A549 (cell line): ENCODE data around the gene LMO2.
"Not testable (repeated sequence)": the region's sequence is repeated elsewhere in the genome, so short reads cannot be mapped to it uniquely, and the experiment has no call there.

Experiments
- CBX8 ChIP-seq: fragments of 200-600 bp; sonication (generic); IDR thresholded peaks from 2 replicates; pipeline ENCODE4 v1.6.1; 2016
- CEBPB ChIP-seq, 2 experiments: fragments of >200 bp in 1 of 2; sonication (Bioruptor Twin) in 1 of 2; formaldehyde crosslinking in 1 of 2; IDR thresholded peaks; 2 replicates each; pipeline ENCODE4 v1.6.1; 2012 to 2016
- CHD4 ChIP-seq: fragments of 200-600 bp; sonication (generic); IDR thresholded peaks from 2 replicates; pipeline ENCODE4 v1.6.1; 2016; ENCODE audit warnings: antibody characterized with exemption, mild to moderate bottlenecking, borderline replicate concordance
- CTCF ChIP-seq: fragments of >200 bp; sonication (Bioruptor Twin); formaldehyde crosslinking; IDR thresholded peaks from 3 replicates; pipeline ENCODE4 v1.5.1; 2016
- EHMT2 ChIP-seq: fragments of 200-600 bp; sonication (generic); IDR thresholded peaks from 2 replicates; pipeline ENCODE4 v1.6.1; 2016; ENCODE audit warnings: antibody characterized with exemption, low read depth, mild to moderate bottlenecking, moderate library complexity
- HDAC2 ChIP-seq: fragments of 200-600 bp; sonication (generic); IDR thresholded peaks from 2 replicates; pipeline ENCODE4 v1.6.1; 2016
- HMGXB4 ChIP-seq: fragments of 250-450 bp; sonication (Bioruptor Pico); IDR thresholded peaks from 2 replicates; pipeline ENCODE4 v1.5.0; 2021; ENCODE audit warnings: mild to moderate bottlenecking, moderate library complexity, borderline replicate concordance
- MAZ ChIP-seq: fragments of 150-350 bp; IDR thresholded peaks from 2 replicates; pipeline ENCODE4 v1.6.1; 2014; ENCODE audit warnings: antibody characterized with exemption, low read depth, low read length, borderline replicate concordance
- POLR2A ChIP-seq: IDR thresholded peaks from 2 replicates; pipeline ENCODE4 v1.6.1; 2012; ENCODE audit warnings: mild to moderate bottlenecking, low read length
- RAD21 ChIP-seq, 2 experiments: fragments of >200 bp in 1 of 2; sonication (Bioruptor Twin) in 1 of 2; formaldehyde crosslinking in 1 of 2; IDR thresholded peaks in 1 of 2; conservative IDR thresholded peaks in 1 of 2; 2 replicates in 1 of 2; 3 replicates in 1 of 2; pipeline ENCODE4 v1.6.1; 2012 to 2018; ENCODE audit warnings: inconsistent platforms in 1 of 2
- RARB ChIP-seq: fragments of 250-450 bp; sonication (Bioruptor Pico); IDR thresholded peaks from 2 replicates; pipeline ENCODE4 v1.8.0; 2021; ENCODE audit warnings: mild to moderate bottlenecking, moderate library complexity
- REST ChIP-seq: fragments of 200-600 bp; sonication (generic); IDR thresholded peaks from 2 replicates; pipeline ENCODE4 v1.6.1; 2016; ENCODE audit warnings: antibody characterized with exemption, mild to moderate bottlenecking, moderate library complexity
- RFX5 ChIP-seq: fragments of 450-650 bp; IDR thresholded peaks from 2 replicates; pipeline ENCODE4 v1.7.1; 2014; ENCODE audit warnings: antibody characterized with exemption, mild to moderate bottlenecking, moderate library complexity
- SREBF2 ChIP-seq: fragments of 450-650 bp; IDR thresholded peaks from 2 replicates; pipeline ENCODE4 v1.6.1; 2014; ENCODE audit warnings: mild to moderate bottlenecking, moderate library complexity

- TF ChIP-seq CEBPB (IDR thresholded peaks at IDR 0.05); RARB; REST; RAD21 (conservative IDR thresholded peaks at IDR 0.05 in 1 of 2, IDR thresholded peaks at IDR 0.05 in 1 of 2); POLR2A; RFX5; HMGXB4 (CRISPR knock-in tag); HDAC2; CTCF; MAZ; CHD4; CBX8; SREBF2; EHMT2: not testable (repeated sequence)
Observed at GRCh38 chr11:33837334-33837733, 54.5 kb downstream of the LMO2 start.
